ENCODE measurements around the gene TSPAN16.

TSPAN16 gene

GRCh38 chr19:11295665-11296245 is at the start of gene TSPAN16:
Gene TSPAN16, plus strand, starts transcription at chr19:11296160. Its CDS starts 138 bp downstream, at chr19:11296298.
- no peak for DNase-seq (ENCODE audit: low read depth in 2 of 2)

GRCh38 chr19:11246941-11247340 is 49.0 kb upstream of the TSPAN16 start:
- no peak for DNase-seq (ENCODE audit: low read depth in 2 of 2)

GRCh38 chr19:11247391-11247790 is 48.6 kb upstream of the TSPAN16 start:
- no peak for DNase-seq (ENCODE audit: low read depth in 2 of 2)

- no peak for DNase-seq (ENCODE audit: low read depth in 2 of 2)
Observed at GRCh38 chr19:11247934-11248333, 48.0 kb upstream of the TSPAN16 start.

GRCh38 chr19:11248852-11249251 is 47.1 kb upstream of the TSPAN16 start:
- DNase-seq (ENCODE audit: low read depth in 2 of 2): no peak

- DNase-seq (ENCODE audit: low read depth in 2 of 2): no peak
Observed at GRCh38 chr19:11251217-11251616, 44.7 kb upstream of the TSPAN16 start.

- DNase-seq (ENCODE audit: low read depth in 2 of 2): no peak
Observed at GRCh38 chr19:11251650-11252314, 44.2 kb upstream of the TSPAN16 start.

GRCh38 chr19:11252665-11253355 is 43.1 kb upstream of the TSPAN16 start:
- no peak for DNase-seq (ENCODE audit: low read depth in 2 of 2)

- DNase-seq (ENCODE audit: low read depth in 2 of 2): no peak
Observed at GRCh38 chr19:11254666-11255065, 41.3 kb upstream of the TSPAN16 start.

GRCh38 chr19:11256189-11256588 is 39.8 kb upstream of the TSPAN16 start:
- no peak for DNase-seq (ENCODE audit: low read depth in 2 of 2)

- no peak for DNase-seq (ENCODE audit: low read depth in 2 of 2)
Observed at GRCh38 chr19:11257846-11258380, 38.0 kb upstream of the TSPAN16 start.

- DNase-seq (ENCODE audit: low read depth in 2 of 2): no peak
Observed at GRCh38 chr19:11260996-11261395, 35.0 kb upstream of the TSPAN16 start.

- DNase-seq (ENCODE audit: low read depth in 2 of 2): no peak
Observed at GRCh38 chr19:11261431-11261970, 34.5 kb upstream of the TSPAN16 start.

- DNase-seq (ENCODE audit: low read depth in 2 of 2): peak in 1 of 2 donors; percentile 30
Observed at GRCh38 chr19:11261971-11262839, 33.8 kb upstream of the TSPAN16 start, which contains the start of gene DOCK6. Gene DOCK6, minus strand, starts transcription at chr19:11262524. Its CDS starts 84 bp downstream, at chr19:11262440.

GRCh38 chr19:11263726-11264125 is 32.2 kb upstream of the TSPAN16 start:
- no peak for DNase-seq (ENCODE audit: low read depth in 2 of 2)

GRCh38 chr19:11264452-11265176 is 31.3 kb upstream of the TSPAN16 start:
- DNase-seq (ENCODE audit: low read depth in 2 of 2): no peak

- no peak for DNase-seq (ENCODE audit: low read depth in 2 of 2)
Observed at GRCh38 chr19:11265177-11265784, 30.7 kb upstream of the TSPAN16 start.

GRCh38 chr19:11265785-11266236 is 30.1 kb upstream of the TSPAN16 start:
- no peak for DNase-seq (ENCODE audit: low read depth in 2 of 2)

- no peak for DNase-seq (ENCODE audit: low read depth in 2 of 2)
Observed at GRCh38 chr19:11267316-11268085, 28.5 kb upstream of the TSPAN16 start.

Data from stimulated activated CD4-positive, alpha-beta T cell treated with anti-CD3 and anti-CD28 coated beads, Interleukin-1b, Interleukin-23, amount 100 ng/mL, for 4 hours (primary cell).